HG02973 (cell line): Measurements from ENCODE around the gene ULK4.
"Not testable (repeated sequence)": the region's sequence is repeated elsewhere in the genome, so short reads cannot be mapped to it uniquely, and the experiment has no call there.

Source experiments
- ATAC-seq: cut with Tn5 transposase; IDR thresholded peaks from one replicate; pipeline ENCODE4 v1.9.1; 2021; ENCODE audit warnings: moderate library complexity; ENCODE audit not compliant: unreplicated experiment

The ULK4 gene

GRCh38 chr3:41456162-41456561, 505.7 kb downstream of the ULK4 start:
- ATAC-seq, result no peak

- not testable (repeated sequence) for ATAC-seq
Observed at GRCh38 chr3:41453618-41454017, 508.3 kb downstream of the ULK4 start.

- no peak for ATAC-seq
Observed at GRCh38 chr3:41450416-41451231, 511.3 kb downstream of the ULK4 start.

GRCh38 chr3:41448396-41448795, 513.5 kb downstream of the ULK4 start:
- no peak for ATAC-seq

- ATAC-seq, result no peak
Observed at GRCh38 chr3:41447701-41448100, 514.2 kb downstream of the ULK4 start.

- ATAC-seq, result not testable (repeated sequence)
Observed at GRCh38 chr3:41446316-41446715, 515.6 kb downstream of the ULK4 start.

GRCh38 chr3:41441568-41441967, 520.3 kb downstream of the ULK4 start:
- no peak for ATAC-seq

GRCh38 chr3:41441139-41441538, 520.8 kb downstream of the ULK4 start:
- no peak for ATAC-seq

- ATAC-seq, result no peak
Observed at GRCh38 chr3:41436983-41437382, 524.9 kb downstream of the ULK4 start.

GRCh38 chr3:41434781-41435180, 527.1 kb downstream of the ULK4 start:
- no peak for ATAC-seq

- ATAC-seq, result no peak
Observed at GRCh38 chr3:41431386-41431785, 530.5 kb downstream of the ULK4 start.

- ATAC-seq, result no peak
Observed at GRCh38 chr3:41430886-41431285, 531.0 kb downstream of the ULK4 start.

GRCh38 chr3:41430391-41430790, 531.5 kb downstream of the ULK4 start:
- no peak for ATAC-seq

GRCh38 chr3:41426485-41426884, 535.4 kb downstream of the ULK4 start:
- no peak for ATAC-seq

- no peak for ATAC-seq
Observed at GRCh38 chr3:41424543-41425300, 537.2 kb downstream of the ULK4 start.

- no peak for ATAC-seq
Observed at GRCh38 chr3:41419809-41420208, 542.1 kb downstream of the ULK4 start.

- no peak for ATAC-seq
Observed at GRCh38 chr3:41418961-41419691, 542.8 kb downstream of the ULK4 start.

GRCh38 chr3:41417574-41417973, 544.3 kb downstream of the ULK4 start:
- ATAC-seq, result no peak

- ATAC-seq, result no peak
Observed at GRCh38 chr3:41411065-41411464, 550.8 kb downstream of the ULK4 start.

- ATAC-seq, result no peak
Observed at GRCh38 chr3:41405466-41405865, 556.4 kb downstream of the ULK4 start.

- no peak for ATAC-seq
Observed at GRCh38 chr3:41404582-41404981, 557.3 kb downstream of the ULK4 start.

GRCh38 chr3:41394896-41395295, 567.0 kb downstream of the ULK4 start:
- ATAC-seq, result no peak
